Measurements from ENCODE around the gene ACTL8.
"Not testable (repeated sequence)": the region's sequence is repeated elsewhere in the genome, so short reads cannot be mapped to it uniquely, and the experiment has no call there.

Gene ACTL8

GRCh38 chr1:17733661-17734060 is 21.5 kb upstream of the ACTL8 start:
- H3K4me3 ChIP-seq (ENCODE audit: low read depth, low read length), result no peak overlapping the region
- no peak for DNase-seq (ENCODE audit: low read depth)

- DNase-seq (ENCODE audit: low read depth), result no peak
- H3K4me3 ChIP-seq (ENCODE audit: low read depth, low read length), result no peak overlapping the region
Observed at GRCh38 chr1:17734609-17735008, 20.5 kb upstream of the ACTL8 start.

GRCh38 chr1:17735348-17735747 is 19.8 kb upstream of the ACTL8 start:
- DNase-seq (ENCODE audit: low read depth), result no peak
- no peak overlapping the region for H3K4me3 ChIP-seq (ENCODE audit: low read depth, low read length)

GRCh38 chr1:17735793-17736192 is 19.3 kb upstream of the ACTL8 start:
- H3K4me3 ChIP-seq (ENCODE audit: low read depth, low read length), result no peak overlapping the region
- DNase-seq (ENCODE audit: low read depth), result no peak

- no peak overlapping the region for H3K4me3 ChIP-seq (ENCODE audit: low read depth, low read length)
- DNase-seq (ENCODE audit: low read depth), result no peak
Observed at GRCh38 chr1:17736625-17737024, 18.5 kb upstream of the ACTL8 start.

GRCh38 chr1:17739050-17739449 is 16.1 kb upstream of the ACTL8 start:
- no peak overlapping the region for H3K4me3 ChIP-seq (ENCODE audit: low read depth, low read length)
- no peak for DNase-seq (ENCODE audit: low read depth)

- no peak overlapping the region for H3K4me3 ChIP-seq (ENCODE audit: low read depth, low read length)
- DNase-seq (ENCODE audit: low read depth), result no peak
Observed at GRCh38 chr1:17741052-17741451, 14.1 kb upstream of the ACTL8 start.

GRCh38 chr1:17742583-17742982 is 12.6 kb upstream of the ACTL8 start:
- no peak overlapping the region for H3K4me3 ChIP-seq (ENCODE audit: low read depth, low read length)
- no peak for DNase-seq (ENCODE audit: low read depth)

GRCh38 chr1:17743008-17743647 is 12.0 kb upstream of the ACTL8 start:
- DNase-seq (ENCODE audit: low read depth), result no peak

GRCh38 chr1:17743925-17744324 is 11.2 kb upstream of the ACTL8 start:
- H3K4me3 ChIP-seq (ENCODE audit: low read depth, low read length), result no peak overlapping the region
- DNase-seq (ENCODE audit: low read depth), result no peak

More at GRCh38 chr1:17743008-17743647, 12.0 kb upstream of the ACTL8 start:
- no peak overlapping the region for H3K4me3 ChIP-seq (ENCODE audit: low read depth, low read length)

- no peak for DNase-seq (ENCODE audit: low read depth)
- H3K4me3 ChIP-seq (ENCODE audit: low read depth, low read length), result no peak overlapping the region
Observed at GRCh38 chr1:17744666-17745478, 10.3 kb upstream of the ACTL8 start.

GRCh38 chr1:17745479-17745955 is 9.6 kb upstream of the ACTL8 start:
- no peak overlapping the region for H3K4me3 ChIP-seq (ENCODE audit: low read depth, low read length)
- no peak for DNase-seq (ENCODE audit: low read depth)

- not testable (repeated sequence) for DNase-seq (ENCODE audit: low read depth); H3K4me3 ChIP-seq (ENCODE audit: low read depth, low read length)
Observed at GRCh38 chr1:17746281-17746680, 8.9 kb upstream of the ACTL8 start.

GRCh38 chr1:17746920-17747319 is 8.2 kb upstream of the ACTL8 start:
- H3K4me3 ChIP-seq (ENCODE audit: low read depth, low read length), result no peak overlapping the region
- DNase-seq (ENCODE audit: low read depth), result no peak

- H3K4me3 ChIP-seq (ENCODE audit: low read depth, low read length), result no peak overlapping the region
- DNase-seq (ENCODE audit: low read depth), result no peak
Observed at GRCh38 chr1:17750333-17750732, 4.8 kb upstream of the ACTL8 start.

GRCh38 chr1:17752356-17752755 is 2.8 kb upstream of the ACTL8 start:
- no peak overlapping the region for H3K4me3 ChIP-seq (ENCODE audit: low read depth, low read length)
- no peak for DNase-seq (ENCODE audit: low read depth)

GRCh38 chr1:17757426-17757825 is 2.3 kb downstream of the ACTL8 start:
- no peak for DNase-seq (ENCODE audit: low read depth)
- no peak overlapping the region for H3K4me3 ChIP-seq (ENCODE audit: low read depth, low read length)

- no peak overlapping the region for H3K4me3 ChIP-seq (ENCODE audit: low read depth, low read length)
- no peak for DNase-seq (ENCODE audit: low read depth)
Observed at GRCh38 chr1:17759114-17759513, 4.0 kb downstream of the ACTL8 start.

GRCh38 chr1:17762313-17762712 is 7.2 kb downstream of the ACTL8 start:
- no peak overlapping the region for H3K4me3 ChIP-seq (ENCODE audit: low read depth, low read length)
- no peak for DNase-seq (ENCODE audit: low read depth)

GRCh38 chr1:17763417-17763816 is 8.3 kb downstream of the ACTL8 start:
- DNase-seq (ENCODE audit: low read depth), result no peak
- no peak overlapping the region for H3K4me3 ChIP-seq (ENCODE audit: low read depth, low read length)

GRCh38 chr1:17763995-17764394 is 8.9 kb downstream of the ACTL8 start:
- H3K4me3 ChIP-seq (ENCODE audit: low read depth, low read length), result no peak overlapping the region
- no peak for DNase-seq (ENCODE audit: low read depth)

Data from skeletal muscle cell (primary cell).